ENCODE data around the gene GYPB.
"Not testable (repeated sequence)": the region's sequence is repeated elsewhere in the genome, so short reads cannot be mapped to it uniquely, and the experiment has no call there.

Gene GYPB

DNA sequence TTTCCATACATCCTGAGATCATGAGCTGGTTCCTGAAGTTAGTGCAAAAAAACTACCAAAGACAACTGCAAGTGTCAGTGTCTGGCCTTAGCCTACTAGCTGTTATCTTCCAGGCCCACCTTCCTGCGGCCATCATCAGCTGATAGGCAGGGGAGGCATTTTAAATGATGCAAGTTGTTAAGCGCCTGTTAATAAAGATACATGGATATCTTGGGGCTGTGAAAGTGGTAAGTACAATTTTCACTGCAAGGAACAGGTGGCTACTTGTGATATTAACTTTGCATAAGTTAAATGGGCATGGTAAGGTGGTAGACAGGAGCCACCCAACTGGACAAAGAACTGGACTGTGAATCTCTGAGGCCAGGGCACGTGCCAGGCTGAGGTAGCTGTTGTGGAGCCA lies at the start of gene GYPB:
TSS of gene GYPB (minus strand) at position 104 of the 400 bp plus-strand sequence. CDS start at position 11, 93 bp downstream.
- peak; percentile 82 for DNase-seq

DNA sequence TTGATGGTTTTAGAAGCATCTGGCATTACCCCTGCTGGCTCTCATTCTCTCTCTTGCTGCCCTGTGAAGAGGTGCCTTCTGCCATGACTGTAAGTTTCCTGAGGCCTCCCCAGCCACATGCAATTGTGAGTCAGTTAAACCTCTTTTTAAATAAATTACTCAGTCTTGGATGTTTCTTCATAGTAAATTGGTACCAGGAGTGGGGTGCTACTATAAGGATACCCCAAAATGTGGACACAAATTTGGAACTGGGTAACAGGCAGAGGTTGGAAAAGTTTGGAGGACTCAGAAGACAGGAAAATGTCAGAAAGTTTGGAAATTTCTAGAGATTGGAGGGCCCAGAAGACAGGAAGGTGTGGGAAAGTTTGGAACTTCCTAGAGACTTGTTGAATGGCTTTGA lies 42.4 kb upstream of the GYPB start:
- DNase-seq: not testable (repeated sequence)

DNA sequence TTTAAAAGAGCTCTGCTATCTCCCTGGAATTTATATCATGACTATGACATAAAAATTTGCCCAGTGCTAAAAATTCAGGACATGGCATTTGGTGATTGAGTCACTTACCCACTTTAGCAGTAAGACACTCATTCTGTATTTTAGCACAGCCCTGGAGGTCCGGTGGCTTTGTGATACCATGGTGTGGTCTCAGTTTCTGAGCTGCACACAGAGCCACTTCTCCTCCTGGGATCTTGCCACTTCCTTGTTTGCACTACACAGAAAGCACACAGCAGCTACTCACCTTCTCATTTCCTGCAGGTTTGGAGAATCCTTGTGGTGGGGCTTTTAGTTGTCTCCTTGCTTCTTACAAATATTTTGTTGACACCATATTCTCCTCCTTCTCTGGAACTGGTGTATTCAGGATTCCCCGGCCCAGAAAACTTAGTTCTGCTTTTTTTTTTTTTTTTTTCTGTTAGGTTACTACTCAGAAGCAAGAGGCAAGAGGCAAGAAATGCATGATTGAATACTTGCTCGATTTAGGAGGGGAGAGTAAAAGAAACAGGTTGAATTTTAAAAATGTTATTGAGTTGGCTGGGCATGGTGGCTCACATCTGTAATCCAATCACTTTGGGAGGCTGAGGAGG lies 41.2 kb upstream of the GYPB start:
- peak; percentile 69 for DNase-seq

DNA sequence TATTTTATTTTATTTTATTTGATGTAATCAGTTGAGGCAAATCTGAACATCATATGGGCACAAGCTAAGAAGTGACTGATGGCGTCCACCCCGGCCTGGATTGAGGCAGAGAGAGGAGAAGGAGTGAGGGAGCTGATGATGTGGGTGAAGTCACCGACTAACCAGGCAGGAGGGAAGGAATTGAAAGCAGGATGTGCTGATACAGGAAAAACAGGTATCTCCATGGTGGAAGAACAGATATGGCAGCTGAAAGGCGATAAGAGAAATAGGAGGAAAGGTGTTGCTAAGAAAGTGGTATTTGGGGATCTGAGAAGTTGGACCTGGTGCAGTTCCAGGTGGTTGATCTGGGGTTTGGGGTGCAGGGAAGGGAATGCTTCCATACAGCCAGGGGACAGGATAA lies 37.6 kb upstream of the GYPB start:
- no peak for DNase-seq

DNA sequence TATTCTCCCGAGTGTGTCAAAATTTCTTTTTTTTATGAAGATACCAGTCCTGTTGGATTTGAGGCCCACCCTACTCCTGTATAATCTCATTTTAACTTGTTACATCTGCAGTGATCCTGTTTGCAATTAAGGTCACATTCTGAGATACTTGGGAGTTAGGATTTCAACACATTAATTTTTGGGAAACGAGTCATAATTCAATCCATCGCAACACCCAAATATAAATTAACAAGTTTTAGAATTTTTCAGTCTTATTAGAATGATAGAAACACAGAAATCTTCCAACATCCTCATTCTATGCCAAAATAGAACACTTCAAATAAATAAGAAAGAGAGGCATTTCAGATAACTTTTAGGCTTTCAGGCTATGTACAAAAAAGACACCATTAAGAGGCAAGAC lies 36.2 kb upstream of the GYPB start:
- not testable (repeated sequence) for DNase-seq

DNA sequence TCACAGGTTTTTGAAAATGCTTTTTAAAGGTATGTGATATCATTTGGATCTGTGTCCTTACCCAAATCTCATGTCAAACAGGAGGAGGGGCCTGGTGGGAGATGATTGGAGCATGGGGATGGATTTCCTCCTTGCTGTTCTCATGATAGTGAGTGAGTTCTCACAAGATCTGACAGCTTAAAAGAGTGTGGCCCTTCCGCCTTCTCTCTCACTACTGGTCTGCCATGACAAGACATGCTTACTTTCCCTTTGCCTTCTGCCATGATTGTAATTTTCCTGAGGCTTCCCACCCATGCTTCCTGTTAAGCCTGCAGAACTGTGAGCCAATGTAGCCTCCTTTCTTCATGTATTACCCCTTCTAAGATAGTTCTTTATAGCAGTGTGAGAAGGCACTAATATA lies 32.3 kb upstream of the GYPB start:
- not testable (repeated sequence) for DNase-seq

DNA sequence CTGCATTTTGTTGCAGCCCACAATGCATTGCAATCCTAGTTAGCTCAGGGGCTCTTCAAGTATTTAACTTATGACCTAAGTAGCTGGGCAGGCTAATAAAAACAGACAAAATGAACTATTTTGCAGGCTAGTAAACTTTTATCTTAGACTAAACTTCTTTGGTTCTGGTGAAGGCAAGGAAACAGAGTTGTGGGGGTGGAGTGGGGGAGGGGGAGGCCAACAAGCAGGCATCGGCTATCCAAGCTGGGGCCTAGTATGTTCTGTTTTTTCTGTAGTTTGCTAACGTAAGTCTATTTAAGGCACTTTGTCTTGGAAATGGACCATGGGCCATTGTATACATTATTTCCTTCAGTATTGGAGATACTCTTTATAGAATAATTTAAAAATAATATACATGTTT lies 31.5 kb upstream of the GYPB start:
- DNase-seq: not testable (repeated sequence)

DNA sequence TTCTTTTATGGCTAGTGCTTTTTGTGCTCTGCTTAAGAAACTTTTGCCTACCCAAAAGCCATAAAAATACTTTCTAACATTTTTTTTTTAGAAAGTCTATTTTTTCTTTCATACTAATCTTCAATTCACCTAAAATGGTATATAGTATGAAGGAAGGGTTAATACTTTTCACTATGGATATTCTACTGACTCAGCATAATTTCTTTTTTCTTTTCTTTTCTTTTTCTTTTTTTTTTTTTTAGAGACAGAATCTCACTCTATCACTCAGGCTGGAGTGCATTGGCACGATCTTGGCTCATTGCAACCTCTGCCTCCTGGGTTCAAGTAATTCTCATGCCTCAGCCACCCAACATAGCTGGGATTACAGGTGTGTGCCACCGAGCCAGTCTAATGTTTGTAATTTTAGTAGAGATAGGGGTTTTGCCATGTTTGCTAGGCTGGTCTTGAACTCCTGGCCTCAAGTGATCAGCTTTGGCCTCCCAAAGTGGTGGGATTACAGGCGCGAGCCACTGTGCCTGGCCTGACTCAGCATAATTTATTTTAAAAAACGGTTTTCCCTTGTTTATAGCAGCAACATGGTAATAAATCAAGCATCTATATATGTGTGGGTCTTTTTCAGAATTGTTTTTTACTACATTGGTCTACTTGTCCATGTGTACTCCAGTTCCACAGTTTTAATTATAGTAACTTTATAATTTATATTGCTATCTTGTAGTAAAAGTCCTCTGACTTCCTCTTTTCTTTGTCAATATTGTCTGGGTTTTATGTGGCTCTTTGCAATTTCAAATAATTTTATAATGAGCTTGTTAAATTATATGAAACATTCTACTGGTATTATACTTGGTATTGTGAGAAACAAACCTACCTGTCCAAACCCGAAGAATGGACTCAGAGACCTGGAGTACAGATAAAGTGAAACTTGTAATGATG lies 30.6 kb upstream of the GYPB start:
- DNase-seq: peak; percentile 50

DNA sequence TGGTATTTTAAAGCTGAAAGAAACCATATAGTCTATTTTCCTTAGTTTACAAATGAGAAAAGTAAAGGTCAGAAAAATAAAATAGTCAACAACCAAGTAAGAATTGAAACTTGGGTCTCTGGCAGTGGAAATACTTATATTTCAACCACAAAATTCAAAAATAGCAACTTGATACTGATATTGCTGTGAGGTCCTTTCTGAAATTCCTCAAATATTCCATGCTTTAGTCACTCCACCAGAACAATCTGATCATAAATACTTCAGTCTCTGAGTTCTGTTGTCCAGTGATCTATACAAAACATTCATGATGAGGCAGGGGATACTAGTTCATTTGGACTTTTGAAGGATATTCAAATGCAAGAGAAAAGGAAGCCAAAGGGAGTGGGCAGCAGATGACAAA lies 25.8 kb upstream of the GYPB start:
- DNase-seq: not testable (repeated sequence)

DNA sequence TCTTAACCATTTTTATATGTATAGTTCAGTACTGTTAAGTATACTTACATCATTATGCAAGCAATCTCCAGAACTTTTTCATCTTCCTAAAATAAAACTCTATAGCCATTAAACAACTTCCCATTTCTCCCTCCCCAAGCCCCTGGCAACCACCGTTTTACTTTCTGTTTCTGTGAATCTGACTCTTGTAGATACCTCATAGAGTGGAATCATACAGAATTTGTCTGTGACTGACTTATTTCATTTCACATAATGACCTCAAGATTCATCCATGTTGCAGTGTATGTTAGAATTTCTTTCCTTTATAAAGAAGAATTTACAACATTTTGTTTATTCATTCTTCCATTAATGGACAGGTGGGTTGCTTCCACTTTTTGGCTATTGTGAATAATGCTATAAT lies 13.4 kb upstream of the GYPB start:
- DNase-seq: not testable (repeated sequence)

DNA sequence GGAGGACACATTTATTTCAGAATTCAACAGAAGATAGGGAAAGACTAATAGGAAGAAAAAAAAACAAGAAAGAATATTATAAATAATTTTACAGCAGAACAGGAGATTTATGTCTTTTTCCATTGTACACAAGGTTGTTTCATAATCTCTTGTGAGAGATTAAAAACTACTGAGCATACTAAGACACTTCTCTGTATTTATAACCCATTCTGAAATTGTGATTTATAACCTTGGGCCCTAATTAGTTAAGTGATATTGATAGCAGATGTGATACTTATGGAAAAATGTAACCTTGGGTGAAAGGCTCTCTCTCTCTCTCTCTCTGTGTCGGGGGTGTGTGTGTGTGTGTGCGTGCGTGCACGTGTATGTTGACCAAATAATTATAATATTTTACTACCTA lies 12.7 kb upstream of the GYPB start:
- DNase-seq: not testable (repeated sequence)

DNA sequence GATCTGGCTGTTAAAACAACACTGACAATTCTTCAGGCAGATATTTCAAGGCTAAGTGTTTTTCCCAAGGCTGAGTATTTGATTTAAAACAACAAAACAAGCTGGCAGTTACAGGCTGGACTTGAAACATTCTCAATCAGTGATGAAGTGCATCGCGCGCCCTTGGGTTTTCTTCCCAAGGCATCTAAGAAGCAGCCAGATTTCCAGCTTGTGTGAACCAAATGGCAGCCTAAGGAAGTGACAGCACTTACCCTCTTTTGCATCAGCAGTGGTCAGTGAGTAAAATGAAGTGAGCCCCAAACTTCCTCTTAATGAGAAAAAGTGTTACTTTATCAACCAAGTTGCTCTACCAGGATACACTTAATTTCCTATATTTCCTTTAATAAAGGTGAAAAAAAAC lies 12.2 kb upstream of the GYPB start:
- DNase-seq: not testable (repeated sequence)

DNA sequence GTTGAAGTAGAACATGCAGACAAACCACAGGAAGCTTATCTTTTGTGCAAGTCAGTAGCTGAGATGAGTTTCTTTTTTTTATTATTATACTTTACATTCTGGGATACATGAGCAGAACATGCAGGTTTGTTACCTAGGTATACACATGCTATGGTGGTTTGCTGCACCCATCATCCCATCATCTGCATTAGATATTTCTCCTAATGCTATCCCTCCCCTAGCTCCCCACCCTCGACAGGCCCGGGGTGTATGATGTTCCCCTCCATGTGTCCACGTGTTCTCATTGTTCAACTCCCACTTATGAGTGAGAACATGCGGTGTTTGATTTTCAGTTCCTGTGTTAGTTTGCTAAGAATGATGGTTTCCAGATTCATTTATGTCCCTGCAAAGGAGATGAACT lies 11.5 kb upstream of the GYPB start:
- peak; percentile 53 for DNase-seq

DNA sequence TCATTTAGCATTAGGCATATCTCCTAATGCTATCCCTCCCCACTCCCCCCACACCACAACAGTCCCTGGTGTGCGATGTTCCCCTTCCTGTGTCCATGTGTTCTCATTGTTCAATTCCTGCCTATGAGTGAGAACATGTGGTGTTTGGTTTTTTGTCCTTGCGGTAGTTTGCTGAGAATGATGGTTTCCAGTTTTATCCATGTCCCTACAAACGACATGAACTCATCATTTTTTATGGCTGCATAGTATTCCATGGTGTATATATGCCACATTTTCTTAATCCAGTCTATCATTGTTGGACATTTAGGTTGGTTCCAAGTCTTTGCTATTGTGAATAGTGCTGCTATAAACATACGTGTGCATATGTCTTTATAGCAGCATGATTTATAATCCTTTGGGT lies 7.5 kb upstream of the GYPB start:
- DNase-seq: not testable (repeated sequence)

DNA sequence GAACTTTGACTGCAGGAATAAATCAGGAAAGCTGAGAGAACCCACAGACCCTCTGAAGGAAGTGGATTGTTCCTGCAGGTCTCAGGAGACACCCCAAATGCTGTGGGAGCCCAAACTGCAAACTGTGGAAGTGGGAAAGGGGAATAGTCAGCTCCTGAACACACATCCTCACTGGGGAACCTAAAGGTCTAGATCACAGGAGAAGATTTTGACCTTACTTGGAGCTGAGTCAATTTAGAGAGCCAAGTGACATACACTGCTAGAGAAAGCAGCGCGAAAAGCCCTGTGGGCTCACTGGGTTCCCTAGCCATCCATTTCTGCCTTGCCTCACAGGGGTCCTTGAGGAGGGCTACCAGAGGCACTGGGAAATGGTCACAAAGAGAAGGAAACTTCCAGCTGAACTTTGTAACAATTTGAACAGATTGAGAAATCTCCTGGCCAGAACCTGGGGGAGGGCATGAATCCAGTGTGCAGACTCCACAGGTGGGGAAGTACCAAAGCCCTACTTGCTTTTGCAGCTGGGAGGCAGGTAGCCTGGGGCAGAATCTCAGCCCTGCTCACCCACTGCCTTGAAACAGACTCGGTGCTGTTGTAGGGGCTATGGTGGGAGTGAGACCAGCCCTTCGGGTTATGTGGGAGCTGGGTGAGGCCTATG lies 5.3 kb upstream of the GYPB start:
- not testable (repeated sequence) for DNase-seq

DNA sequence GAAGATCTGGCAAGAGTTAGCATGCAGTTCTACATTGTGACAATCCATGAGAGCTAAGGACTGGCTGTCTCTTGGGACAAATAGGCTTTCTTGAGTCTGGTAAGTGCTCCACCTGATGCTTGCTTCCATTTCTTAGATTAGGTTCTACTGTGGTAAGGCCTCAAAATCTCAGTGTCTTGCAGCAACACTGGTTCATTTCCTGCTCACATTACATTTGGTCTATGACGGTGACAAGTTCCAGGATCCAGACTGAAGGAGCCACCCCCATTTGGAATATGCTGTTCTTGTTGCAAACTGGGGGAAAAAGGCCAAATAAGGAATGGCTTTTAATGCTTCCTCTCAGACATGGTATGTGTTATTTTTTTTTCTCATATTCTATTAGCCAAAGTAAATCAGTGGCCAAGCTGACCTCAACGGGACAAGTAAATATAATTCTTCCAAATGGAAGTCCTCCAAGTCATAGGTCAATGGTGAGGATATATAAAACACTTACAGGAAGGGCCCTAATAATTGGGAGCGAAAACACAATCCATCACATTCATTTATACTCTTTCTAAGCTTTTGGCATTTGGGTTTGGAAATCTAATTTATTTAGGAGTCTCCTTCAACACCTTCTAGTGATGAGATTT lies 3.7 kb upstream of the GYPB start:
- DNase-seq: not testable (repeated sequence)

DNA sequence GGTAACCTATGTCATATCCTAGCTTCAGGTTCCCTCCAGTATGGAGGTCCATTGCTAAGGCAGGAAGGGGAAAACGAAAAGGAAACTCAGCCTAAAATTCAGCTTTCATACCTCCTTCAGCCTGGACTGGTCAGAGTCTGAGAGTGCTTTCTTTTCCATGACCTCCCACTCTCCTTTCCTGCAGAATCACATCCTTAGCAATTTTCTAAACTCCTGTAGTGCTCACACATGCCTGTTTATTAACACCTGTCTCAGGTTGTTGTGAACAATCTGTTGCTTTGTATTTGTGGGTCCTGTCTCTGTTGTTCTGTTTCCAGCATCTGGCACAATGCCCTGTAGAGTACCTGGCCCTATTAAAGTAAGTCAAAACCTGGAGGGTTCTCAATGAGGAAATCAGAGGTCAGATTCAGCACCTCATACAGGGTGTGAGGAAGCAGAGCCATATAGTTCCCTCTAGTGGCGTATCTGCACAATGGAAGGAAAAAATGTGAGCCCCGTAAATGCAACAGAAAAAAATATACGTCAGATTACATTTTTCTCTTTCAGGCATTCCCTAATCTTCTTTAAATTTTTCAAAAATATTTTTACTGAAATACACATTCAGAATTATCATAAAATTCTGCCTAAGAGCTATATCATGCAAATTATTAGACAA lies 2.3 kb upstream of the GYPB start:
- DNase-seq: peak; percentile 80

DNA sequence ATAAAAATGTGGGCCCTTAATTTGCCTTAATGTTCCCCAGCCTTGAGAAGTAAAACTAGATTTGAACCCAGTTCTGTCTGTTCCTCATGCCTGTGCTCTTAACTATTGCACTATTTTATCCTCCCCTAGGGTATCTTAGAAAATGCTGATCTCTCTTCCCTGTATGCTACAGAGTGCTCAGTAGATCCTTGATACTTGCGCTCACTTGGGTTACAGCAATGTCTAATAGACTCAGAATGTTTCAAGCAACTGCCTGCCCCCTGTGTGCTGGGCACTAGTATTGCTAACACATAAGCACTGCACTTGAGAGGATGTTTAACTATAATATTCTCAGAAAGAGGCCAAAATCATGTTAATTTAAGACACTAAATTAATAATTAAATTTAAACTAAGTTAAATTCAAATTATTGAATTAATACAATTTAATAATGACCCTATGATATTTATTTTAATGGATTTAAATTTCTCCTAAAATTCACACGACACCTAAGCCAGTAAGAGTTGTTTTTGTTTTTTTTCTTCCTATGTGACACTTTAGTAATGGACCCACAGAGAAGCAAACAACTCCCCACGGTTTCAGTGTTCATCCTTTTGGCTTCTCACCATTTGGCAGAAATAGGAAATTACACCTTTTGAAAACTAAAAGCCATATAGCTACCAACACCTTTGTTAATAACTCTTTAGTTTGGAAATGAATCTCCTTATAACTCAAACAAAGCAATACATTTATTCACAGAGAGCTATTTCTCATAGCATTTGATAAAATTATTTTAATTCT lies 768 bp downstream of the GYPB start:
- DNase-seq: peak; percentile 67

DNA sequence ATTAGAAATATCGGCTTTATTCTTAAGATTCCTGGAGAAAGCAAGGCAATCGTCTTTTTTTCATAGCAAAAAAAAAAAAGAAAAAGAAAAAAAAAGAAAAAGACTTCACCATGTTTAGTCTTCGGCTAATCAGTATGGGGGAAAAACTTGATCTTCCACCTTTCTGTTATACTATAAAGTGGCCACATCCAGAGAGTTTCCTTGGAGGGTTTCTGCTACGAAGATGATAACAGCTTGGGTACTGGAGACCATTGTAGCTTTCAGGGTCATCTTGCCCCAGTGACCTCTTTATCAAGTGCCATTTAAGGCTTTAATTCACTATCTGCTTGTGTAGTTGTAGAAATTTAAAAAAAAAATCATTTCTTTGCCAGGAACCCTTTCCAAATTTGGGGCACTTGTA lies 1.9 kb downstream of the GYPB start:
- peak; percentile 53 for DNase-seq

DNA sequence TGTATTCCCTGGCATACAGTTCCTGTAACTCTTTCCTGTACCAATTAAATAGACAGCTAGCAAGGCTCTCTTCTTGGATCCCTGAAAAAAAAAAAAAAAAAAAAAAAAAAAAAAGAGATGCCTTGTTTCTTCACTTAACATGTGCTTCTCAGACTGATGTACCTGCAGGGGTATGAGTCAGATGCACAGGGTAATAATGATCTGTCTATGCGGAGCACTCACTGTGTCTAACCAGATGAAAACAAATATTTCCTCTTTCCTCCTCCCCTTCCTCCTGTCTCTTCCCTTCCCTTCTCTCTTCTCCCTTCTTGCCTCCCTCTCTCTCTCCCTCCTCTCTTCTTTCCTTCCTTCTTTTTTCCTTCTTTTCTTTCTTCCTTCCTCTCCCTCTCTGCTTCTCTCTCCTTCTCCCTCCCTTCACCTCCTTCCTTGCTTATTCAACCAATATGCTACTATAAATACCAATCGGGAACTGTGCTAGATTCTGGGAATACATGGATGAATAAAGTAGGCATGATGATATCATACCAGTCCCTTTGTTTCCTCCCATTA lies 3.0 kb downstream of the GYPB start:
- not testable (repeated sequence) for DNase-seq

DNA sequence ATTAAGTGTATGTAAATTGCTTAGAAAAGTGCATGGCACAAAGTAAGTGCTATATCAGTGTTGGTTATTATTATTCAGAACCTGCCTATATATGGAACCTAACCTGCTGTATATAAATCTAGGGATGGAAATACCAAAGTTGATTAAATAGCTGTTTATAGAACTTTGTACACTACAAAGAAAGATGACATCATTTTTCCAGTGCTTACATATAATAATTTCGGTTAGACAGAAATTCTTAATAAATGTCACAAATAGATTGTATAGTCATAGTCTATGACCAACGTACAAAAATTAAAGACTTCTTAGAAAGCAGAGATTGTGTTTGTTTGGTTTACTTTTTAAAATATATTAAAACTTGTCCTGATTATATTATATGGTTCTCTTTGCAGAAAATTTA lies 4.4 kb downstream of the GYPB start:
- DNase-seq: no peak

Data from hematopoietic multipotent progenitor cell treated with erythropoietin and hydrocortisone succinate and interleukin-3 and kit ligand, for 4 days (in vitro differentiated cells).